ENCODE data around the gene KLF13.

DNA sequence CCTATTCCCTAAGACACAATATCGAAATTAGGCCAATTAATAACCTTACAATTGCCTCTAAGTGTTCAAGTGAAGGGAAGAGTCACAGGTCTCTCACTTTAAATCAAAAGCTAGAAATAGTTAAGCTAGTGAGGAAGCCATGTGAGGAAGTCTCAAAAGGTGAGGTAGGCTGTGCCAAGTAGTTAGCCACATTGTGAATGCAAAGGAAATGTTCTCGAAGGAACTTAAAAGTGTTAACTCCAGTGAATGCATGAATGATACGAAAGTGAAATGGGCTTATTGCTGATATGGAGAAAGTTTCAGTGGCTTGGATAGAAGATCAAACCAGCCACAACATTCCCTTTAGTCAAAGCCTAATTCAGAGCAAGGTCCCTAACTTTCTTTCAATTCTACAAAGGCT, 59.1 kb downstream of the KLF13 start:
- TF ChIP-seq TARDBP (IDR thresholded peaks at IDR 0.05) (no peak), ZNF384 (IDR thresholded peaks at IDR 0.05) (no peak), FOXK2 (IDR thresholded peaks at IDR 0.05) (no peak), BHLHE40 (IDR thresholded peaks at IDR 0.05; ENCODE audit: borderline replicate concordance) (no peak)
